GM19099 (cell line): ENCODE measurements around the gene RASSF9.

Source experiments
- POLR2A ChIP-seq: IDR thresholded peaks from 3 replicates; pipeline ENCODE4 v1.6.1; 2011; ENCODE audit warnings: low read depth; ENCODE audit not compliant: insufficient read length; ENCODE audit errors: extremely low read depth

The RASSF9 gene

DNA sequence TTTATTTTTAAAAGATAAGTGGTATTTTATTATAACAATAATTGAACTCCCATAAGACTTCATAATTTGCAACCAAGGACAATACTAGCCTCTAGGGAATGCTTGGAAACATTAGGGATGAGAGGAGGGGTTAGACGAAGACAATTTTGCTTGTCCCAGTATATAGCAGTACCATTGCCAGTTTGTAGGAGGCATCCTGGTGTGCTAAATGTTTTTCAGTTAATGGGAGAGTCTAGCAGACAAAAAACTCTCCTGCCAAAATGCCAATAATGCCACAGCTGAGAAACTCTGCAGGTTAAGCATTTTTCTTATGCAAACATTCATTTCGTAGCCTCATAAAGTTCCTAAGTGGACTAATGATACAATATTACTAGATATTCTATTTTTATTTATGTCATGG lies 38.1 kb downstream of the RASSF9 start:
- TF ChIP-seq POLR2A, result no peak

DNA sequence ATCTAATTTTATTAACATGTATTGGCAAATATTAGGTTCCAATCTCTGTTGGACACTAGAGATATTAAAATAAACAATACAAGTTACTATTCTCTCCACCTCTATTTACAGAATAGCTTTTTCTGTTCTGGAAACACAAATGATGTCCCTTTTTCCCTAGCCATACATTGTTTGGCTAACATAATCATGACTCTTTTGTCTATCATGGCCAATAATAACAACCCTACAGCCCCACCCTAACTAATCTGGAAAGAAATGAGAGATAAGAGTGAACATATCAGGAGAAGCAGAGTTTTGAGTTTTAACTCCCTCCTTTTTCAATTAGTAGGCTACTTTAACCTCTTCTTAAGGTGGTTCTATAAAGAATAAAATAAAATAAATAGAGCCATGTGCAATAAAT lies 40.2 kb downstream of the RASSF9 start:
- TF ChIP-seq POLR2A, result no peak

DNA sequence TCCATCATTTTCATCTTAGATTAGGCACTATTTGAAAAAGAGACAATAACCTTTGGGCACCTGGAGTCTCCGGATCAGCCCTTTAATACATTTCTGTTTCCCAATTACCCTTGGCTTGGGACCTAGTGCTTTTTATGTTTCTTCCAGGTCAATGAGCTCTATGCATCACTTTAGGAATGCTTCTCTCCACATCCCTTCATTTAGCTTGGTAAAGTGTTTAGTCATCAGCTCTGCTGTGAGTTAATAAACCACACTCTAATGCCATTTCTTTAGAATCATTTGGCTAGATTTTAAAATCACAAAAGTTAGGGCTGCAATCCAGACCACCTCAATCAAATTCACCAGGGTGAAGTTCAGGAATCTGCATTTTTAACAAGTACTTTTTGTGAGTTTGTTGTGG lies 41.7 kb downstream of the RASSF9 start:
- TF ChIP-seq POLR2A, result no peak

- TF ChIP-seq POLR2A, result no peak
Measured at GRCh38 chr12:85784096-85784720, 52.0 kb downstream of the RASSF9 start.

DNA sequence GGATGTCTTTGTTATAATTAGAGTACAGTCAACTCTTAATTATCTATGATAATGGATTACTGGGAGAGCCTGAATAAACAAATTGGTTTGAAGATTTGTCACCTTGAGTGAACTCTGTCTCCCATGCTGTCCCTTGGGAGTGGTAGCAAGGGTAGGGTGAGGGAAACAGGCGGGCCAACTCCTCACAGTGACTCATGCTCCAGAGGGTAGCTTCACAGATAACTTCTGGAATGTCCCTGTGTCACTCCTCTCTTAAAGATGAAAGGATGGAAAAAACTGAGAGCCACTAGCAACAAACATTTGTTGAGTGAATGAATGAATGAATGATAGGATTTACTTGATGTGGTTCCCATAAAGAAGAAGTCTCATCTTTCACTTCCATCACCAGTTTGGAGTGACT lies 53.5 kb downstream of the RASSF9 start:
- TF ChIP-seq POLR2A, result no peak

GRCh38 chr12:85781766-85782165 lies 54.4 kb downstream of the RASSF9 start:
- TF ChIP-seq POLR2A, result no peak

- TF ChIP-seq POLR2A, result no peak
Measured at GRCh38 chr12:85779768-85780167, 56.4 kb downstream of the RASSF9 start.

GRCh38 chr12:85775091-85775490 lies 61.1 kb downstream of the RASSF9 start:
- no peak for TF ChIP-seq POLR2A

- no peak for TF ChIP-seq POLR2A
Measured at GRCh38 chr12:85765453-85765869, 70.7 kb downstream of the RASSF9 start.

- TF ChIP-seq POLR2A, result no peak
Measured at GRCh38 chr12:85759623-85760022, 76.6 kb downstream of the RASSF9 start.

- no peak for TF ChIP-seq POLR2A
Measured at GRCh38 chr12:85759091-85759490, 77.1 kb downstream of the RASSF9 start.

DNA sequence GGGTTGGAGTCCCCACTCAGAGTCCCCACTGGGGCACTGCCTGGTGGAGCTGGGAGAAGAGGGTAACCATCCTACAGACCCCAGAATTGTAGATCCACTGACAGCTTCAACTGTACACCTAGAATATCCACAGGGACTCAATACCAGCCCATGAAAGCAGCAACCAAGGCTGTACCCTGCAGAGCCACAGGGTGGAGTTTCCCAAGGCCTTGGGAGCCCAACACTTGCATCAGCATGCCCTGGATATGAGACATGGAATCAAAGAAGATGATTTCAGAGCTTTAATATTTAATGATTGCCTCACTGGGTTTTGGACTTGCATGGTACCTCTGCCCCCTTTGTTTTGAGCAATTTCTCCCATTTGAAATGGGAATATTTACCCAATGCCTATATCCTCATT lies 80.4 kb downstream of the RASSF9 start:
- no peak for TF ChIP-seq POLR2A
